Cardiac muscle cell (in vitro differentiated cells and primary cell): Measurements from ENCODE around the gene FAM131C. TPM values are rescaled to one million over a fixed set of nuclear protein-coding genes. Genes with fewer than 3 reads are reported as not detected.
"Not testable (repeated sequence)": the region's sequence is repeated elsewhere in the genome, so short reads cannot be mapped to it uniquely, and the experiment has no call there.

Source experiments
- DNase-seq, 2 donors: peaks; one replicate each; pipeline versions ENCODE4 v3.0.0 to v3.0.0-alpha.2; 2010 to 2017; ENCODE audit warnings: low read depth in 1 of 2, low spot score in 1 of 2
- H3K27ac ChIP-seq: fragments of 200-600 bp; sonication (generic); 2 replicates; pipeline ENCODE4 v1.5.1; 2016
- H3K27me3 ChIP-seq: fragments of 200-600 bp; sonication (generic); 2 replicates; pipeline ENCODE4 v1.6.0; 2016; ENCODE audit warnings: control low read depth
- H3K36me3 ChIP-seq: fragments of 200-600 bp; sonication (generic); 2 replicates; pipeline ENCODE4 v1.5.1; 2016; ENCODE audit warnings: control low read depth
- H3K4me1 ChIP-seq: fragments of 200-600 bp; sonication (generic); 2 replicates; pipeline ENCODE4 v1.8.1; 2017; ENCODE audit warnings: low read depth, mild to moderate bottlenecking, mixed run types
- H3K4me3 ChIP-seq: fragments of 200-600 bp; sonication (generic); 2 replicates; pipeline ENCODE4 v1.5.1; 2016; ENCODE audit warnings: mild to moderate bottlenecking
- H3K9me3 ChIP-seq: fragments of 200-600 bp; sonication (generic); 2 replicates; pipeline ENCODE4 v1.5.1; 2017; ENCODE audit warnings: low read depth, mild to moderate bottlenecking, control low read depth
- polyA plus RNA-seq: library from polyadenylated mRNA; unstranded; fragments of >200 nt; fragmentation: Nextera tagmentation; extraction: Ambion mirVana; gene quantifications from 2 replicates; pipeline ENCODE4 v1.2.1, GENCODE V29; 2016
- total RNA-seq: library from RNA; depleted of rRNA; stranded (reverse); fragments of >200 nt; gene quantifications from 2 replicates; pipeline ENCODE4 v1.2.3, GENCODE V29; 2016
- TF ChIP-seq, protein P1 (sequence below): IDR thresholded peaks from 2 replicates; pipeline ENCODE4 v1.5.1; 2012; ENCODE audit warnings: low read depth, mild to moderate bottlenecking, low read length

The FAM131C gene
- total and polyA plus RNA-seq, 2 experiments from 2014 or later, result 10.4 to 10.9 TPM

DNA sequence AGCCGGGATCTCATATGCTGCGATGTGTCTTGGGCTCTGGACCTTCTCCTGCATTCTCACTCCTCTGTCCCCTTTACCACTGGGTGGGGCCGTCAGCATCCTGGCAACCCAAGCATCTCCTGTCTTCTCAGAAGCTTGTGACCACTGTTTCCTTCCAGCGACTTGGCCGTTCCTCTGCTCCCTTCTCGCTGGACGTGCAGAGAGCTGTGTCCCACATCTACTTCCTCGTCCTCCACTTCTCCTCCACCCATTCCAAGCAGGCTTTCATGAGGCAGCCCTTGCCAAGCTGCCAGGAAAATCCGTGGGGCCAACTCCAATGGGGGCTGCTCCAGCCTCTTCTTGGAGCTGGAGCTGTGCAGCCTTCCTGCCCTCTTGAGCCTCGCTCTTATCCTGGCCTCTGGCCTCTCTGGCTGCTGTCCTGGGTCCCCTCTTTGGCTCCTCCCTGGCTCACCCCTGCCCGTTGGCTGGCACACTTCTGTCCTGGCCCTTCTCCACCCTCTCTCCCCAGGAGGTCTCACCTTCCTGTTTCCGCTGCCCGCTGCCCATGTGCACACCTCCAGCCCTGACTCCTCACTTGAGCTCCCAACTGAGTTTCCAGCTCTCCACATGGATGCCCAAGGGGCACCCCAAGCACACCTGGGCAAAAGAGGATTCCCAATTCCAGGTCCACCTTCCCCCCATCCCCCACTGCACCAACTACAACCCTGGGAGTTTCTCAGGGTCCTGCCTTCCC lies 8.7 kb downstream of the FAM131C start:
- H3K27ac ChIP-seq, result no peak overlapping the region
- H3K9me3 ChIP-seq, result no peaks in the 10 kb centered on the region
- TF ChIP-seq, protein P1, sequence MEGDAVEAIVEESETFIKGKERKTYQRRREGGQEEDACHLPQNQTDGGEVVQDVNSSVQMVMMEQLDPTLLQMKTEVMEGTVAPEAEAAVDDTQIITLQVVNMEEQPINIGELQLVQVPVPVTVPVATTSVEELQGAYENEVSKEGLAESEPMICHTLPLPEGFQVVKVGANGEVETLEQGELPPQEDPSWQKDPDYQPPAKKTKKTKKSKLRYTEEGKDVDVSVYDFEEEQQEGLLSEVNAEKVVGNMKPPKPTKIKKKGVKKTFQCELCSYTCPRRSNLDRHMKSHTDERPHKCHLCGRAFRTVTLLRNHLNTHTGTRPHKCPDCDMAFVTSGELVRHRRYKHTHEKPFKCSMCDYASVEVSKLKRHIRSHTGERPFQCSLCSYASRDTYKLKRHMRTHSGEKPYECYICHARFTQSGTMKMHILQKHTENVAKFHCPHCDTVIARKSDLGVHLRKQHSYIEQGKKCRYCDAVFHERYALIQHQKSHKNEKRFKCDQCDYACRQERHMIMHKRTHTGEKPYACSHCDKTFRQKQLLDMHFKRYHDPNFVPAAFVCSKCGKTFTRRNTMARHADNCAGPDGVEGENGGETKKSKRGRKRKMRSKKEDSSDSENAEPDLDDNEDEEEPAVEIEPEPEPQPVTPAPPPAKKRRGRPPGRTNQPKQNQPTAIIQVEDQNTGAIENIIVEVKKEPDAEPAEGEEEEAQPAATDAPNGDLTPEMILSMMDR, result no peak
- H3K4me1 ChIP-seq, result peaks cover 6% of the 10 kb centered on the region
- no peak overlapping the region for H3K4me3 ChIP-seq
- H3K27me3 ChIP-seq, result no peaks in the 10 kb centered on the region
- H3K36me3 ChIP-seq, result no peaks in the 10 kb centered on the region
- DNase-seq, result no peak

DNA sequence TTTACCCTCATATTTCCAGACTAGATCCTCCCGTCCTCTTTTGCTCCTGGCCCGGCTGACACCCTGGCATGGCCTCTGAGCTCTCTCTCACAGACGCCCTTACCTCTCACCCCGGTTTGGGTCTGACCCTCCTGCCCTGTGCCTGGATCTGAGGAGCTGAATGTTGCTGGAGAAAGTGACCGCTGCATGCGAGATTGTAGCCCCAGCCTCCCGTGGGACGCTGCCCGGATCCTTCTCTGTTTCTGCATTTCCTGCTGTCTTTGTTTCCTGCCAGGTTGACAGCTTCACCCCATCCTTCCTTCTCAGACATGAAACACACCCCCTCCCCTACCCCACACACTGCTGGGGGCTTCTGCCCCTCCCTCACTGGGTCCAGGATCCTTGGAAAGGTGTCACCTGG lies 9.5 kb downstream of the FAM131C start:
- Histone ChIP-seq H3K27me3 (no peaks in the 10 kb centered on the region), H3K9me3 (no peaks in the 10 kb centered on the region), H3K36me3 (no peaks in the 10 kb centered on the region), H3K27ac (no peak overlapping the region), H3K4me1 (peaks cover 6% of the 10 kb centered on the region), H3K4me3 (no peak overlapping the region)
- TF ChIP-seq, protein P1, result no peak
- DNase-seq, result no peak

DNA sequence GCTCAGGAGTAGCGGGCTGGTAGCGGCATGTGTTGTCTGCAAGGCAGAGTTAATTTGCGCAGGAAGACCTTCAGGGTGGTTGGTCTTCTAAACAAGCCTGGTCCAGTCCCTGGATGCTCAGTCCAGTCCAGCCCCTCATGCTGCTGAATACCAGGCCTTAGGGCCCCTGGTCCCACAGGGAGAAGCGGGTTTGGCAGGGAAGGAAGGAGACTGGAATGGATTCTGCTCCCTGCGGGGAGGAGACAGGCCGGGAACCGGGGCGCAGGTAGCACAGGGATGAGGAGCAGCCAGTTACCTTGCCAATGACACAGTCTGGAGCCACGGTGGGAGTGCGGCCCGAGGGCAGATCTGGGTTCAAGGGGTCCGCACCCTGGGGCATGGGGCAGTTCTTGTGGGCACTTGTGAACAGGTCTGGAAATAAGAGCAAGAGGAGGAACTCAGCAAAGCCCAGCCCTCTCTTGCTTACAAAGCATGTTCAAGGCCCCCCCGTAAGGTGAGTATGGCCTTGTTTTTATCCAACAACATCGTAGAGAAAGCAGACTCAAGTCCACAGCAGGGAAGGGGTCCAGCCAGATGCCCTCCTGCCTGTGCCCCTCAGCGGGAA lies 10.1 kb downstream of the FAM131C start:
- Histone ChIP-seq H3K27ac (no peak overlapping the region), H3K4me3 (no peak overlapping the region), H3K27me3 (no peaks in the 10 kb centered on the region), H3K4me1 (peaks cover 6% of the 10 kb centered on the region), H3K9me3 (no peaks in the 10 kb centered on the region), H3K36me3 (no peaks in the 10 kb centered on the region)
- DNase-seq, result no peak
- TF ChIP-seq, protein P1, result no peak

- H3K27ac ChIP-seq, H3K9me3 ChIP-seq, DNase-seq, H3K36me3 ChIP-seq, H3K4me3 ChIP-seq, H3K27me3 ChIP-seq, H3K4me1 ChIP-seq: not testable (repeated sequence)
Measured at GRCh38 chr1:16062687-16063075, 10.8 kb downstream of the FAM131C start.

- DNase-seq, H3K27ac ChIP-seq, H3K27me3 ChIP-seq, H3K36me3 ChIP-seq, H3K9me3 ChIP-seq, H3K4me1 ChIP-seq, H3K4me3 ChIP-seq: not testable (repeated sequence)
Measured at GRCh38 chr1:16061989-16062686, 11.3 kb downstream of the FAM131C start.

GRCh38 chr1:16061266-16061665 lies 12.2 kb downstream of the FAM131C start:
- Histone ChIP-seq H3K9me3 (no peaks in the 10 kb centered on the region), H3K4me3 (no peak overlapping the region), H3K27me3 (no peaks in the 10 kb centered on the region), H3K4me1 (no peaks in the 10 kb centered on the region), H3K27ac (no peak overlapping the region), H3K36me3 (no peaks in the 10 kb centered on the region)
- TF ChIP-seq, protein P1, result no peak
- no peak for DNase-seq

- not testable (repeated sequence) for H3K36me3 ChIP-seq, H3K27me3 ChIP-seq, H3K27ac ChIP-seq, H3K4me1 ChIP-seq, DNase-seq, H3K4me3 ChIP-seq, H3K9me3 ChIP-seq
Measured at GRCh38 chr1:16058394-16059120, 14.9 kb downstream of the FAM131C start.

GRCh38 chr1:16057314-16057915 lies 16.0 kb downstream of the FAM131C start:
- H3K4me3 ChIP-seq, H3K36me3 ChIP-seq, H3K27me3 ChIP-seq, H3K9me3 ChIP-seq, H3K27ac ChIP-seq, DNase-seq, H3K4me1 ChIP-seq: not testable (repeated sequence)

GRCh38 chr1:16056521-16056912 lies 16.9 kb downstream of the FAM131C start:
- H3K4me1 ChIP-seq, H3K36me3 ChIP-seq, H3K27ac ChIP-seq, H3K9me3 ChIP-seq, H3K27me3 ChIP-seq, DNase-seq, H3K4me3 ChIP-seq: not testable (repeated sequence)
